ENCODE data around the gene REN. TPM values are rescaled to one million over a fixed set of nuclear protein-coding genes. Genes with fewer than 3 reads are reported as not detected.

Gene REN
- total and polyA plus RNA-seq, 2 of the 13 experiments (the other 11 are each of a cell fraction or from before 2014, with no cell fraction given) = not detected

DNA sequence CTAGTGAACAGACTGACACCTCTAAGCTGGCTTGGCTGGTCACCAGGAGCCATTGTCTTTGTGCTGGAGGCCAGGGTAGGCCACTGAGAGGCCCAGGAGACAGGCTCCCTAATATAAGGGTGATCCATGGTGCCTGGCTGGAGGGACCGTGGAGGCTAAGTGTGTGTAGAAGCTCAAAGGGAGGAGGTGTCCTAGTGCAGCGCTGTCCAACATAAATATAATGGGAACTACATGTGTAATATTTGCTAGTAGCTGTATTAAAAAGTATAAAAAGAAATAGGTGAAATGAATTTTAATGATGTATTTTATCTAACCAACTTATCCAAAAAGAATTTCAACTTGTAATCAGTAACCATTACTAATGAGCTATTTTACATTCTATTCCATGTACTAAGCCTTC is 58.2 kb downstream of the REN start (continued):
- TF ChIP-seq, protein P1, sequence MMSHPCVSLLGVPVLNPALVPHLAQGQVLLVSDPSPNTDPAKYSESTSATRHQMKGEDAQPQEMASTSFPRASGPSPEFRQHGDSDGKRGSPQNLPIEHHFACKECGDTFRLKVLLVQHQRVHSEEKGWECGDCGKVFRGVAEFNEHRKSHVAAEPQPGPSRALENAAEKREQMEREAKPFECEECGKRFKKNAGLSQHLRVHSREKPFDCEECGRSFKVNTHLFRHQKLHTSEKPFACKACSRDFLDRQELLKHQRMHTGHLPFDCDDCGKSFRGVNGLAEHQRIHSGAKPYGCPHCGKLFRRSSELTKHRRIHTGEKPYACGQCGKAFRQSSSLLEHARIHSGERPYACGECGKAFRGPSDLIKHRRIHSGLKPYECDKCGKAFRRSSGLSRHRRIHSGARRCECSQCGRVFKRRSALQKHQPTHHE (CRISPR knock-in tag; IDR thresholded peaks at IDR 0.05; ENCODE audit: borderline replicate concordance) = no peak
- no peak for TF ChIP-seq TCF7L2 (IDR thresholded peaks at IDR 0.05; ENCODE audit: low read depth, low read length)
- TF ChIP-seq, protein P2, sequence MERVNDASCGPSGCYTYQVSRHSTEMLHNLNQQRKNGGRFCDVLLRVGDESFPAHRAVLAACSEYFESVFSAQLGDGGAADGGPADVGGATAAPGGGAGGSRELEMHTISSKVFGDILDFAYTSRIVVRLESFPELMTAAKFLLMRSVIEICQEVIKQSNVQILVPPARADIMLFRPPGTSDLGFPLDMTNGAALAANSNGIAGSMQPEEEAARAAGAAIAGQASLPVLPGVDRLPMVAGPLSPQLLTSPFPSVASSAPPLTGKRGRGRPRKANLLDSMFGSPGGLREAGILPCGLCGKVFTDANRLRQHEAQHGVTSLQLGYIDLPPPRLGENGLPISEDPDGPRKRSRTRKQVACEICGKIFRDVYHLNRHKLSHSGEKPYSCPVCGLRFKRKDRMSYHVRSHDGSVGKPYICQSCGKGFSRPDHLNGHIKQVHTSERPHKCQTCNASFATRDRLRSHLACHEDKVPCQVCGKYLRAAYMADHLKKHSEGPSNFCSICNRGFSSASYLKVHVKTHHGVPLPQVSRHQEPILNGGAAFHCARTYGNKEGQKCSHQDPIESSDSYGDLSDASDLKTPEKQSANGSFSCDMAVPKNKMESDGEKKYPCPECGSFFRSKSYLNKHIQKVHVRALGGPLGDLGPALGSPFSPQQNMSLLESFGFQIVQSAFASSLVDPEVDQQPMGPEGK (CRISPR knock-in tag; IDR thresholded peaks at IDR 0.05) = no peak
- no peak for TF ChIP-seq ZNF724P (CRISPR knock-in tag; IDR thresholded peaks at IDR 0.05; ENCODE audit: borderline replicate concordance)

DNA sequence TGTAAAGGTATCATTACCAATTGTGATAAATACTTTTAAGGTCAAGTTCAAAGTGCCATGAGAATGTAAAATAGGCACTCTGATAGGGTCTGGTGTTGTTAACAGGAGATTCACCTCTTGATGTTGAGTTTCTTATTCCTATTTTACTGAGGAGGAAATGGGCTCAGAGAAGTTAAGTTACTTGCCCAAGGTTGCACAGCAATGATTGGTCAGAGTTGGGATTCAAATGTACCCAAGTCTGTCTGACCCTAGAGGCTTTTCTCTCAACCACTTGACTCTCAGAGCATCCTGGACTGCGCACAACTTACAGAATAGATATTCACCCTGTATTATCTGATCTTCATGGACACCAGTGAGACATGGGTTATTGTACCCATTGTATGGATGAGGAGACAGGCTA is 59.3 kb downstream of the REN start:
- H3K4me3 ChIP-seq (replicated peaks in 1 of 3; ENCODE audit: insufficient read depth in 1 of 3, low read depth in 2 of 3, low read length in 3 of 3) = no peak overlapping the region
- in situ Hi-C loops (cut with HindIII; ENCODE audit: extremely low pct_ligation_motif_present, low pct_unique_long_range_greater_than_20kb) (no loop called here), intact Hi-C loops (cut with micrococcal nuclease; ENCODE audit: unreplicated experiment) (no loop called here)
- no peak overlapping the region for H3K9ac ChIP-seq (ENCODE audit: insufficient read depth, low read depth, low read length)
- BruUV-seq (replicated peaks) = no TSS peak
- H3K9me3 ChIP-seq (ENCODE audit: low read length) = no peaks in the 10 kb centered on the region
- peaks cover 6% of the 10 kb centered on the region; the same call in 1 of the 2 replicates for H4K20me1 ChIP-seq (ENCODE audit: insufficient read depth, low read length)
- no peak for ATAC-seq
- FAIRE-seq = no peak
- no peak overlapping the region for H3K27ac ChIP-seq (ENCODE audit: extremely low read length, insufficient read depth, low read length)
- ChIA-PET CTCF (ENCODE audit: low intra/inter-chr PET ratio, low total read pairs) (no interaction called here), POLR2A (no interaction called here)
- H3K4me1 ChIP-seq (ENCODE audit: insufficient read depth, low read length) = peaks cover 46% of the 10 kb centered on the region
- DNase-seq (ENCODE audit: low spot score) = no peak
- no peak overlapping the region for H3K4me2 ChIP-seq (ENCODE audit: low read depth, low read length)
- peaks cover 75% of the 10 kb centered on the region for H3K79me2 ChIP-seq (ENCODE audit: insufficient read depth, low read length)
- no peaks in the 10 kb centered on the region for H3K27me3 ChIP-seq (ENCODE audit: control insufficient read depth in 1 of 2, insufficient read depth in 2 of 2, low read length in 2 of 2)
- peaks cover 0 to 3% of the 10 kb centered on the region in 2 experiments; a peak in 2 of 5 replicates for H3K36me3 ChIP-seq (replicated peaks in 1 of 2; ENCODE audit: control insufficient read depth in 1 of 2, insufficient read depth in 2 of 2, low read length in 2 of 2)
- 100% methylated on average over 1 of the region's 1 CpG for WGBS (ENCODE audit: low lambda C conversion rate)
- no peak overlapping the region for H2AFZ ChIP-seq (ENCODE audit: low read length)
- TF ChIP-seq ZMYM3 (CRISPR knock-in tag; IDR thresholded peaks at IDR 0.05) = peak; percentile 48; the same call in 1 of the 2 replicates
- peak; percentile 55 for TF ChIP-seq ZNF629 (CRISPR knock-in tag; conservative IDR thresholded peaks at IDR 0.05)
- TF ChIP-seq YY1 (IDR thresholded peaks at IDR 0.05; ENCODE audit: insufficient read depth, insufficient replicate concordance, low read depth, low read length) = no peak
- TF ChIP-seq ZNF768 (CRISPR knock-in tag; IDR thresholded peaks at IDR 0.05) = peak; percentile 80; the same call in 1 of the 2 replicates
- no peak for TF ChIP-seq IRF2 (CRISPR knock-in tag; IDR thresholded peaks at IDR 0.05)

Data from HepG2 (cell line).